Measurements from ENCODE around the gene CST11.
A peak's percentile ranks its signal among the peaks of the same experiment; 100 is the strongest.

Gene CST11

GRCh38 chr20:23419995-23420901 is 32.4 kb downstream of the CST11 start:
- peak; percentile 70 for DNase-seq

- no peak for DNase-seq
Measured at GRCh38 chr20:23419657-23419994, 33.0 kb downstream of the CST11 start.

- DNase-seq: no peak
Measured at GRCh38 chr20:23417861-23418260, 34.8 kb downstream of the CST11 start.

- DNase-seq: no peak
Measured at GRCh38 chr20:23415959-23416583, 36.6 kb downstream of the CST11 start.

GRCh38 chr20:23415555-23415954 is 37.1 kb downstream of the CST11 start:
- DNase-seq: no peak

GRCh38 chr20:23414526-23415188 is 38.0 kb downstream of the CST11 start:
- no peak for DNase-seq

- no peak for DNase-seq
Measured at GRCh38 chr20:23413862-23414422, 38.7 kb downstream of the CST11 start.

GRCh38 chr20:23412026-23412425 is 40.6 kb downstream of the CST11 start:
- DNase-seq: no peak

- no peak for DNase-seq
Measured at GRCh38 chr20:23410916-23411695, 41.6 kb downstream of the CST11 start.

- DNase-seq: no peak
Measured at GRCh38 chr20:23409800-23410199, 42.9 kb downstream of the CST11 start.

GRCh38 chr20:23408957-23409356 is 43.7 kb downstream of the CST11 start:
- no peak for DNase-seq

GRCh38 chr20:23407781-23408464 is 44.8 kb downstream of the CST11 start:
- DNase-seq: no peak

- DNase-seq: no peak
Measured at GRCh38 chr20:23406880-23407279, 45.8 kb downstream of the CST11 start.

- no peak for DNase-seq
Measured at GRCh38 chr20:23404196-23404595, 48.5 kb downstream of the CST11 start.

GRCh38 chr20:23403751-23404150 is 48.9 kb downstream of the CST11 start:
- no peak for DNase-seq

- DNase-seq: no peak
Measured at GRCh38 chr20:23401051-23401450, 51.6 kb downstream of the CST11 start.
